Tibial nerve (tissue), 4 donors: ENCODE measurements around the gene C10orf71.

ENCODE experiments used
- EP300 ChIP-seq, 2 donors: sonication (generic); formaldehyde crosslinking; IDR thresholded peaks; one replicate each; pipeline ENCODE4 v1.6.1; 2017; ENCODE audit warnings: antibody characterized with exemption in 2 of 2, mild to moderate bottlenecking in 1 of 2
- POLR2A ChIP-seq, 2 donors: fragments of 450-650 bp; IDR thresholded peaks; one replicate each; pipeline ENCODE4 v1.6.1; 2017; ENCODE audit warnings: antibody characterized with exemption in 2 of 2, mild to moderate bottlenecking in 2 of 2, moderate library complexity in 2 of 2
- TF ChIP-seq, protein P1 (sequence below), 5 experiments: fragments of 200-600 bp in 3 of 5; fragments of 450-650 bp in 2 of 5; sonication (generic) in 3 of 5; IDR thresholded peaks; one replicate each; pipeline ENCODE4 v1.5.1; 2016 to 2019; ENCODE audit warnings: antibody characterized with exemption in 5 of 5, mild to moderate bottlenecking in 3 of 5, moderate library complexity in 2 of 5

GRCh38 chr10:49330127-49330665, 31.2 kb downstream of the C10orf71 start:
- TF ChIP-seq, protein P1, sequence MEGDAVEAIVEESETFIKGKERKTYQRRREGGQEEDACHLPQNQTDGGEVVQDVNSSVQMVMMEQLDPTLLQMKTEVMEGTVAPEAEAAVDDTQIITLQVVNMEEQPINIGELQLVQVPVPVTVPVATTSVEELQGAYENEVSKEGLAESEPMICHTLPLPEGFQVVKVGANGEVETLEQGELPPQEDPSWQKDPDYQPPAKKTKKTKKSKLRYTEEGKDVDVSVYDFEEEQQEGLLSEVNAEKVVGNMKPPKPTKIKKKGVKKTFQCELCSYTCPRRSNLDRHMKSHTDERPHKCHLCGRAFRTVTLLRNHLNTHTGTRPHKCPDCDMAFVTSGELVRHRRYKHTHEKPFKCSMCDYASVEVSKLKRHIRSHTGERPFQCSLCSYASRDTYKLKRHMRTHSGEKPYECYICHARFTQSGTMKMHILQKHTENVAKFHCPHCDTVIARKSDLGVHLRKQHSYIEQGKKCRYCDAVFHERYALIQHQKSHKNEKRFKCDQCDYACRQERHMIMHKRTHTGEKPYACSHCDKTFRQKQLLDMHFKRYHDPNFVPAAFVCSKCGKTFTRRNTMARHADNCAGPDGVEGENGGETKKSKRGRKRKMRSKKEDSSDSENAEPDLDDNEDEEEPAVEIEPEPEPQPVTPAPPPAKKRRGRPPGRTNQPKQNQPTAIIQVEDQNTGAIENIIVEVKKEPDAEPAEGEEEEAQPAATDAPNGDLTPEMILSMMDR (IDR thresholded peaks at IDR 0.05) = no peak
- TF ChIP-seq POLR2A (IDR thresholded peaks at IDR 0.05) = no peak
- no peak for TF ChIP-seq EP300 (IDR thresholded peaks at IDR 0.05)
